Measurements from ENCODE around the gene ISG20L2. TPM values are rescaled to one million over a fixed set of nuclear protein-coding genes. Genes with fewer than 3 reads are reported as not detected.
A peak's percentile ranks its signal among the peaks of the same experiment; 100 is the strongest.

The ISG20L2 gene
- total and polyA plus RNA-seq, 2 experiments from 2014 or later: 25.1 to 27.3 TPM

DNA sequence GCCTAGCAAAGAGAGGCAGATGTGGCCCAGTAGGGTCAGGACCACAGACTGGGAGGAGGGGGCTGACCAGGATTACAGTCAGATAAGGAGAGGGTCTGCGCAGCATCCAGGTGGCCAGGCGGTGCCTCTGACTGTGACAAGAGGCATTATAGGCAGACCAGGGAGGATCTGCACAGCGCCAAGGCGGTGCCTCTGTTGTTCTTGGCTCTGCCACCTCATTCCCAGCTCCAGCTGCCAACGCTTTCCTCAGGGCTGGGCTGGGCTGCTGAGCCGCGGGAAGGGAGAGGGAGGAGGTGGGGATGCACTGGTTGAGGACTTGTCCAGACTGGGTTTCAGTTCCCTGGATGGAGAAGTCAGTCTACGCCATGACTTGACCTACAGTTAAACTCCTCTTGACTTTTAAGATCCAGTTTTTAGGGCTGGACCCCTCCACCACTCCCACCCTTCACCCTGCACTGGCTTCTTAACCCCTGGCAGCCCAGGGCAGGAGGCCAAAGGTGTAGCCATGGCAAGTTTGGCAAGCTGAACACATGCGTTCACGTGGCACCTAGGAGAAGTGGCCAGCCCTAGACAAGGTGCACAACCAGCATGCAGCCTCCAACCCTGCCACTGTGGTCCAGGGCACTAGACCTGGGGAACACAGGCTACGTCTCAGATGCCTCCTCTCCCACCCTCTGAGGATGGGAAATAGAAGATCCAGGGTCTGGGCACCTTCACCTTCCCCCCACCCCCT is 18.6 kb downstream of the ISG20L2 start:
- H3K4me1 ChIP-seq (ENCODE audit: low read depth): peaks cover 69% of the 10 kb centered on the region
- DNase-seq (ENCODE audit: low read depth in 1 of 2, low spot score in 1 of 2): peak in 1 of 2 donors; percentile 78

DNA sequence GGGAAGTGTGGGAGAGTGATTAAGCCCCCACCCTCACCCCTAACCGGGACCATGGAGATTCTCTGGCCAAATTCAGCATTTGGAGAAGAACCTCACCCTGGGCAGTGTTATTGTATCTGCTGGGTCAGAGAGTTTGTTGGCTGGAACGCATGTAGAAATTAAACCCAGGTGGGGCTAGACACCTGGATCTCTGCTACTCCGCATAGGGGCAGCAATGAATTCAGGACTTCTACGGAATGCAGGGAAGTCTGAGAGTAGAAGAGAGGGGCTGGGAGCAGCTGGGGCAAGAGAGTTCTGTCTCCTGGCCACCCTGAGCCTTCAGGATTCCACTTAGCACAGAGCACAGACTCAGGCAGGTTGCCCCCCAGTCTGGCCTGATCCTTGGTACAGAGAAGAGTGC is 19.5 kb downstream of the ISG20L2 start:
- peak overlapping the region; percentile 86 for H3K27ac ChIP-seq
- no peak for DNase-seq (ENCODE audit: low read depth in 1 of 2, low spot score in 1 of 2)

More for the DNA sequence above, 18.6 kb downstream of the ISG20L2 start:
- TF ChIP-seq, protein P1, sequence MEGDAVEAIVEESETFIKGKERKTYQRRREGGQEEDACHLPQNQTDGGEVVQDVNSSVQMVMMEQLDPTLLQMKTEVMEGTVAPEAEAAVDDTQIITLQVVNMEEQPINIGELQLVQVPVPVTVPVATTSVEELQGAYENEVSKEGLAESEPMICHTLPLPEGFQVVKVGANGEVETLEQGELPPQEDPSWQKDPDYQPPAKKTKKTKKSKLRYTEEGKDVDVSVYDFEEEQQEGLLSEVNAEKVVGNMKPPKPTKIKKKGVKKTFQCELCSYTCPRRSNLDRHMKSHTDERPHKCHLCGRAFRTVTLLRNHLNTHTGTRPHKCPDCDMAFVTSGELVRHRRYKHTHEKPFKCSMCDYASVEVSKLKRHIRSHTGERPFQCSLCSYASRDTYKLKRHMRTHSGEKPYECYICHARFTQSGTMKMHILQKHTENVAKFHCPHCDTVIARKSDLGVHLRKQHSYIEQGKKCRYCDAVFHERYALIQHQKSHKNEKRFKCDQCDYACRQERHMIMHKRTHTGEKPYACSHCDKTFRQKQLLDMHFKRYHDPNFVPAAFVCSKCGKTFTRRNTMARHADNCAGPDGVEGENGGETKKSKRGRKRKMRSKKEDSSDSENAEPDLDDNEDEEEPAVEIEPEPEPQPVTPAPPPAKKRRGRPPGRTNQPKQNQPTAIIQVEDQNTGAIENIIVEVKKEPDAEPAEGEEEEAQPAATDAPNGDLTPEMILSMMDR (IDR thresholded peaks at IDR 0.05; ENCODE audit: low read depth, low read length): no peak
- no peaks in the 10 kb centered on the region for H3K36me3 ChIP-seq
- H3K9me3 ChIP-seq (ENCODE audit: low read depth): no peaks in the 10 kb centered on the region
- H3K27ac ChIP-seq: peak overlapping the region; percentile 86
- no peaks in the 10 kb centered on the region for H3K27me3 ChIP-seq
- no peak overlapping the region for H3K4me3 ChIP-seq

DNA sequence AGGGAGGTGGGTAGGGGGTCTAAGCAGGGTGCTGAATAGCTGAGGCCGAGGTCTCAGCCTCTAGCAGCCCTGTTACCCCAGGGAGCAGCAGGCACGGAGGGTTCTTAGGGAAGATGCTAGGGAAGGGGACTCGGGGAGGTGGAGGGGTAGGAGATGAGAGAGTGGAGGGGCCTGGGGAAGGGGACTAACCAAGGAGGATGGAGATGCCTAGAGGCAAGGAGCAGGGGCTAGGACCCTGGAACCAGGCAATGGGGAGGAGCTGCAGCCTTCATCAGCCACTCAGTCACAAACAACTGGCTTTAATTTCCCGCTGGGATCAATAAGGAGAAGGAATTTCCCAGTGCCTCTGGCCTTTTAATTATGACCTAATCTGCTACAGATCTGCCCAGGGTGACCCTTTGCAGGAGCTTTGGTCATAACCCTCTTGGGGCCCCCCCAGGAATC is 20.3 kb downstream of the ISG20L2 start:
- H3K4me1 ChIP-seq (ENCODE audit: low read depth): peaks cover 73% of the 10 kb centered on the region
- H3K27me3 ChIP-seq: no peaks in the 10 kb centered on the region
- H3K36me3 ChIP-seq: no peaks in the 10 kb centered on the region
- TF ChIP-seq, protein P1 (IDR thresholded peaks at IDR 0.05; ENCODE audit: low read depth, low read length): no peak
- no peaks in the 10 kb centered on the region for H3K9me3 ChIP-seq (ENCODE audit: low read depth)
- no peak for DNase-seq (ENCODE audit: low read depth in 1 of 2, low spot score in 1 of 2)
- no peak overlapping the region for H3K4me3 ChIP-seq
- H3K27ac ChIP-seq: no peak overlapping the region

More for the DNA sequence above, 19.5 kb downstream of the ISG20L2 start:
- Histone ChIP-seq H3K4me3 (no peak overlapping the region), H3K36me3 (no peaks in the 10 kb centered on the region), H3K27me3 (no peaks in the 10 kb centered on the region), H3K4me1 (ENCODE audit: low read depth) (peaks cover 66% of the 10 kb centered on the region), H3K9me3 (ENCODE audit: low read depth) (no peaks in the 10 kb centered on the region)
- TF ChIP-seq, protein P1 (IDR thresholded peaks at IDR 0.05; ENCODE audit: low read depth, low read length): no peak

DNA sequence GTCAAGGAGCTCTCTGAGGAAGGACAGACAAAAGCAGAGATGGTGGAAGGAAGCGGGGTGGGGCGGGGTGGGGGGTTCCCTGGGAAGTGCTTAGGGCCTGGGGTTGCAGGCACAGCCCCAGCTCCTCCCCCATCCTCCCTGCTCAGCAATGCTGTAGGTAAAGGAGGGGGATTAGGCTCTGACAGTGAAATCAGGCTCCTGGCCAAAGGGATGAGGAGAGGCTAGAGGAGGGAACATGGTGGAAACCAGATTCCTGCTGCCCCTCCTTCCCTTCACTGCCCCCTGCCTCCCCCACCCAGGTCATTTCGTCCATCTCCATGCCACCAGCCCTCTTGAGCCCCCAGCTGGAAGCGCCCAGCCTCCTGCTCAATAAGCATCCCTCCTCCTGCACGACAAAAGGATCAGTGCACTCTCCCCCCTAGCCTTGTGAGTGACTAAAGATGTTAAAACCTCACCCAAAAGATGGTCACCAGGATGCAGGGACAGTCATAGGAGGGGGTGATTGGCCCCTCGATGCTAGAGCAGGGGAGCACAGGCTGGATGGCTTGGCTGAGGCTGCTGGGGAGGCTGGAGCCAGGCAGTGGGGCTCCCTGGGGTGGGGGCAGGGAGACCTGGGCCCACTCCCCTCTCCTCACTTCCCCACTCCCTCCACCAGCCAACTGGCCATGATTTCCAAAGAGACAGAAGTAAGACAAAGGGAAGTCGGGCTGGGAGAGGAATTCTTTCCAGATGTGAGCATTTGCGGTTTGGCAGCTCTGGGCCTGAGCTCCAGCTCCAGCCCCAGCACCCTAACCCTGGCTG is 20.9 kb downstream of the ISG20L2 start:
- DNase-seq (ENCODE audit: low read depth in 1 of 2, low spot score in 1 of 2): peak in 1 of 2 donors; percentile 71

More for the DNA sequence above, 20.9 kb downstream of the ISG20L2 start:
- peaks cover 68% of the 10 kb centered on the region for H3K4me1 ChIP-seq (ENCODE audit: low read depth)
- no peaks in the 10 kb centered on the region for H3K36me3 ChIP-seq
- TF ChIP-seq, protein P1 (IDR thresholded peaks at IDR 0.05; ENCODE audit: low read depth, low read length): no peak
- H3K27ac ChIP-seq: no peak overlapping the region
- H3K27me3 ChIP-seq: no peaks in the 10 kb centered on the region
- H3K4me3 ChIP-seq: no peak overlapping the region
- no peaks in the 10 kb centered on the region for H3K9me3 ChIP-seq (ENCODE audit: low read depth)

Measured in cardiac muscle cell (in vitro differentiated cells and primary cell).